Cardiac muscle cell (in vitro differentiated cells and primary cell): ENCODE data around the gene SMIM8. TPM values are rescaled to one million over a fixed set of nuclear protein-coding genes. Genes with fewer than 3 reads are reported as not detected.
"Not testable (repeated sequence)": the region's sequence is repeated elsewhere in the genome, so short reads cannot be mapped to it uniquely, and the experiment has no call there.

ENCODE experiments used
- DNase-seq, 2 donors: peaks; one replicate each; pipeline versions ENCODE4 v3.0.0 to v3.0.0-alpha.2; 2010 to 2017; ENCODE audit warnings: low read depth in 1 of 2, low spot score in 1 of 2
- H3K27ac ChIP-seq: fragments of 200-600 bp; sonication (generic); 2 replicates; pipeline ENCODE4 v1.5.1; 2016
- H3K27me3 ChIP-seq: fragments of 200-600 bp; sonication (generic); 2 replicates; pipeline ENCODE4 v1.6.0; 2016; ENCODE audit warnings: control low read depth
- H3K36me3 ChIP-seq: fragments of 200-600 bp; sonication (generic); 2 replicates; pipeline ENCODE4 v1.5.1; 2016; ENCODE audit warnings: control low read depth
- H3K4me1 ChIP-seq: fragments of 200-600 bp; sonication (generic); 2 replicates; pipeline ENCODE4 v1.8.1; 2017; ENCODE audit warnings: low read depth, mild to moderate bottlenecking, mixed run types
- H3K4me3 ChIP-seq: fragments of 200-600 bp; sonication (generic); 2 replicates; pipeline ENCODE4 v1.5.1; 2016; ENCODE audit warnings: mild to moderate bottlenecking
- H3K9me3 ChIP-seq: fragments of 200-600 bp; sonication (generic); 2 replicates; pipeline ENCODE4 v1.5.1; 2017; ENCODE audit warnings: low read depth, mild to moderate bottlenecking, control low read depth
- polyA plus RNA-seq: library from polyadenylated mRNA; unstranded; fragments of >200 nt; fragmentation: Nextera tagmentation; extraction: Ambion mirVana; gene quantifications from 2 replicates; pipeline ENCODE4 v1.2.1, GENCODE V29; 2016
- total RNA-seq: library from RNA; depleted of rRNA; stranded (reverse); fragments of >200 nt; gene quantifications from 2 replicates; pipeline ENCODE4 v1.2.3, GENCODE V29; 2016
- TF ChIP-seq, protein P1 (sequence below): IDR thresholded peaks from 2 replicates; pipeline ENCODE4 v1.5.1; 2012; ENCODE audit warnings: low read depth, mild to moderate bottlenecking, low read length

Gene SMIM8
- total and polyA plus RNA-seq, 2 experiments from 2014 or later: 15.7 to 16.0 TPM

DNA sequence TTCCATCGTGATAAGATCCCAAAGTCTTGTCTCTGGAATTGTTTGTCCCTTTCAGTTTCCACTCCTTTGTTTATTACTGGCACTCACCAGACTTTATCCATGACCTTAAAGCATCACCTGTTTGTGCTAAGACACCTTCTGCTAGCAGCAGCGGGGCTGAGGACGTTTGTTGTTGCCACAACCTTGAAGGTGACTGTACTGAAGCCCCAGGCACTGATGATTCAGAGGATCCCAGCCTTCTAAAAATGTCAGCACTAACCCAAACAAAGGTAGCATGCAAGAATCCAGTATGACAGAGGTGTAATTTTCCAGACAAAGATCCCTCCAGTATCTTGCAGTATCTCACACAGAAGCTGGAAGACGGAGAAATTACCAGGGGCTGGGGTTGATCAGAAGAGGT is 28.9 kb upstream of the SMIM8 start:
- no peaks in the 10 kb centered on the region for H3K4me1 ChIP-seq
- H3K4me3 ChIP-seq: no peak overlapping the region
- H3K27ac ChIP-seq: no peak overlapping the region
- DNase-seq: no peak
- H3K27me3 ChIP-seq: no peaks in the 10 kb centered on the region
- TF ChIP-seq, protein P1, sequence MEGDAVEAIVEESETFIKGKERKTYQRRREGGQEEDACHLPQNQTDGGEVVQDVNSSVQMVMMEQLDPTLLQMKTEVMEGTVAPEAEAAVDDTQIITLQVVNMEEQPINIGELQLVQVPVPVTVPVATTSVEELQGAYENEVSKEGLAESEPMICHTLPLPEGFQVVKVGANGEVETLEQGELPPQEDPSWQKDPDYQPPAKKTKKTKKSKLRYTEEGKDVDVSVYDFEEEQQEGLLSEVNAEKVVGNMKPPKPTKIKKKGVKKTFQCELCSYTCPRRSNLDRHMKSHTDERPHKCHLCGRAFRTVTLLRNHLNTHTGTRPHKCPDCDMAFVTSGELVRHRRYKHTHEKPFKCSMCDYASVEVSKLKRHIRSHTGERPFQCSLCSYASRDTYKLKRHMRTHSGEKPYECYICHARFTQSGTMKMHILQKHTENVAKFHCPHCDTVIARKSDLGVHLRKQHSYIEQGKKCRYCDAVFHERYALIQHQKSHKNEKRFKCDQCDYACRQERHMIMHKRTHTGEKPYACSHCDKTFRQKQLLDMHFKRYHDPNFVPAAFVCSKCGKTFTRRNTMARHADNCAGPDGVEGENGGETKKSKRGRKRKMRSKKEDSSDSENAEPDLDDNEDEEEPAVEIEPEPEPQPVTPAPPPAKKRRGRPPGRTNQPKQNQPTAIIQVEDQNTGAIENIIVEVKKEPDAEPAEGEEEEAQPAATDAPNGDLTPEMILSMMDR: no peak
- no peaks in the 10 kb centered on the region for H3K36me3 ChIP-seq
- H3K9me3 ChIP-seq: no peaks in the 10 kb centered on the region

DNA sequence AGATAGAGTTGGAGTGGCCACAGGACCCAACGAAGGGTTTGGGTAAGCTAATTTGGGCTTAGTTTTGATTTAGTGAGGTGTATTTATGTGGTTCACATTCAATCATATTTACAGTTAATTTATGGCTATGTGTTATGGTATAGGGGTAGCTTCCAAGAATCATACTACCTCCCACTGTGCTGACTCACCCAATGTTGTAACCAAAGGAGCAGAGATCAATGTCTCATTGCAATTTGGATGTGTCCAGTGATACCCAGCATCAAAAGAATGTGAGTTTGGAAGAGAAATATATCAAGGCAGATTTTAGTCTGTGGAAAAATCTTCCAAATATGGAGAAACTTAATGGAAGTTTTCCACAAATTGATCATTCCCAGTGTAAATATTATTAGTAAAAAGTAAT is 25.3 kb upstream of the SMIM8 start:
- no peaks in the 10 kb centered on the region for H3K9me3 ChIP-seq
- no peaks in the 10 kb centered on the region for H3K4me1 ChIP-seq
- H3K4me3 ChIP-seq: no peak overlapping the region
- no peak overlapping the region for H3K27ac ChIP-seq
- no peak for DNase-seq
- TF ChIP-seq, protein P1: no peak
- no peaks in the 10 kb centered on the region for H3K27me3 ChIP-seq
- no peaks in the 10 kb centered on the region for H3K36me3 ChIP-seq

DNA sequence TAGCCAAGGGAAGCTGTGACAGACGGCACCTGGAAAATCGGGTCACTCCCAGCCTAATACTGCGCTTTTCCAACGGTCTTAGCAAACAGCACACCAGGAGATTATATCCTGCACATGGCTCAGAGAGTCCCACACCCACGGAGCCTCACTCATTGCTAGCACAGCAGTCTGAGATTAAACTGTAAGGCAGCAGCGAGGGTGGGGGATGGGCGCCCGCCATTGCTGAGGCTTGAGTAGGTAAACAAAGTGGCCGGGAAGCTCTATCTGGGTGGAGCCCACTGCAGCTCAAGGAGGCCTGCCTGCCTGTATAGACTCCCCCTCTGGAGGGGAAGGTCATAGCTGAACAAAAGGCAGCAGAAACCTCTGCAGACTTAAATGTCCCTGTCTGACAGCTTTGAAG is 21.1 kb upstream of the SMIM8 start:
- not testable (repeated sequence) for H3K27me3 ChIP-seq, H3K36me3 ChIP-seq, H3K27ac ChIP-seq, H3K9me3 ChIP-seq, DNase-seq, H3K4me3 ChIP-seq, H3K4me1 ChIP-seq

DNA sequence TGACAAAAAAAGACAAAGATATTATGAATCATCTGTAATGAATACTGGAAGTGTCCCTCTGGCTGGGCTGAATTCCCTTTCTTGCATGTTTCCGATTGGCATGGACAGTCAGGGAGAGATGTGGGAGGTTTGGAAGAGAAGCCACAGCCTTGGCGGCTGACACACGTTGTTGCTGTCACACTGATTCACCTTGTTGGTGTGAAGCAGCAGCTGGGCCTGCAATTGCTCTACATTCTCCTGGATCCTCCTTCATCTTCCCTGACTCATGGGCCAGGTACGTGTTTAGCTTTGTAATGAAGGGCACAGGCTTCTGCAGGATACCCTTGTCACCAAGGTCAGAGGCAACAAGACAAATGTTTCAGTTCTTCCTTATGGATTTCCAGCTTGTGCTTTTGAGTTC is 13.4 kb upstream of the SMIM8 start:
- Histone ChIP-seq H3K4me3 (no peak overlapping the region), H3K9me3 (no peaks in the 10 kb centered on the region), H3K27ac (no peak overlapping the region), H3K36me3 (no peaks in the 10 kb centered on the region), H3K4me1 (no peaks in the 10 kb centered on the region), H3K27me3 (no peaks in the 10 kb centered on the region)
- DNase-seq: no peak
- TF ChIP-seq, protein P1: no peak

DNA sequence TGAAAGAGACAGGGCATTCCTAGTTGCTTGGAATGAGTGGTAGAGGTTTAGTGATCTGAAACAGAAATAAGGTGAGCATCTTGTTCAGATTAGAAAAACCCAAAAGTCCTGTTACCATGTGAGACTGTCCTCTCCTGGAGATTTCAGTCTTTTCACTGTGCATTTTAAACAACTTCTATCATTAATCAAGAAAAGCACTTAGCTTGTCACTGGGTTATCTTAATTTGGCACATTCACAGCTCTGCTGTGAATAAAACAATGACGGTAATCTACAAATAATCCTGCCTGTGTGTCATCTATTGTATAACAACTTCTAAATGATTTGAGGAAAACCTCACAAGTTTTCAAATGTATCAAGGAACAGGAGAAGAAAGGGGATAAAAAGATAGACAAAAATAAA is 9.5 kb upstream of the SMIM8 start:
- DNase-seq: no peak
- Histone ChIP-seq H3K27me3 (no peaks in the 10 kb centered on the region), H3K36me3 (no peaks in the 10 kb centered on the region), H3K9me3 (no peaks in the 10 kb centered on the region), H3K27ac (no peak overlapping the region), H3K4me3 (no peak overlapping the region), H3K4me1 (no peaks in the 10 kb centered on the region)
- TF ChIP-seq, protein P1: no peak

DNA sequence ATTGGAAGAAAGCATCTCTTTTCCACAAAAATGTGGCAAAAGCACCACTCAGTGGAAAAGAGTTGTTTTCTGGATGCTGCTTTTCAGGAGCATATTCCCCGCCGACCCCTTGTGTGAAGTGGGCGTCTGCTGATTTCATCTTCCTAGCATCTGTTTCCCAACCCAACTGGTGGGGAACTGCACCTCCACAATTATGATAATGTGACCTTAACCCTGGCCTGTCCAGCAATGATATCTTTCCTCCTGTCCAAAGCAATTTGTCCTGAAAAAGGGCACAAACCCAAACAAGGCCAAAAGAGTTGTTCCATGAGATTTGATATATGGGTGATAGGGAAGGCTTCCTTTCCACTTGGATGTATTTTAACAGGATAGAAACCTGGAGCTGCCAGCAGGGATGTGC is 7.3 kb upstream of the SMIM8 start:
- Histone ChIP-seq H3K9me3 (no peaks in the 10 kb centered on the region), H3K4me1 (no peaks in the 10 kb centered on the region), H3K27me3 (no peaks in the 10 kb centered on the region), H3K36me3 (no peaks in the 10 kb centered on the region), H3K4me3 (no peak overlapping the region), H3K27ac (no peak overlapping the region)
- TF ChIP-seq, protein P1: no peak
- no peak for DNase-seq
